Stimulated activated CD4-positive, alpha-beta T cell treated with anti-CD3 and anti-CD28 coated beads, Interleukin-1b, Interleukin-23, amount 100 ng/mL, for 24 hours (primary cell): ENCODE results near the gene ZNF91.
"Not testable (repeated sequence)": the region's sequence is repeated elsewhere in the genome, so short reads cannot be mapped to it uniquely, and the experiment has no call there.

ENCODE experiments used
- DNase-seq, 4 experiments: peaks; one replicate each; pipeline ENCODE4 v3.0.0-alpha.2; 2020; ENCODE audit warnings: low read depth in 4 of 4, low spot score in 1 of 4

The ZNF91 gene

GRCh38 chr19:23395722-23396117 lies 449 bp upstream of the ZNF91 start:
- DNase-seq: not testable (repeated sequence)

- peak in 2 of 4 experiments; percentile 9 to 14 for DNase-seq
These were observed 760 bp downstream of the ZNF91 start for GRCh38 chr19:23394511-23394910.

DNA sequence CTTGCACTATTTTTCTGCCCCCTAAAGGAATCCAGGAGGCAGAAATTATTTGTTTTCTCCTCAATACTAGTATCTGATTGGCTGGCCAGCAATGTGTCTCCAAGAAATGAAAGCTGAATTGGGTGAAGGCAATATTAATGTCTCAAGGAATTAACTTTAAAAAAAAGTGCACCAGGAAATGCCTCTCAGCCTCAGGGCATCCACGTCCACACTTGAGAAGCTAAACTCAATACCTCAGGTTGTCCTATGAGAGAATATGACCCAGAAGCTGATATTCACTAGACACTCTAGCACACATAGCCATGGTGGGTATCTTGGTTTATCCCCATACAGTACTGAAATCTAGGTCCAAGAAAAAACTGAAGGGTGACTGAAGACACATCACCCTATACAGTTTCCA lies 2.1 kb downstream of the ZNF91 start:
- no peak for DNase-seq

DNA sequence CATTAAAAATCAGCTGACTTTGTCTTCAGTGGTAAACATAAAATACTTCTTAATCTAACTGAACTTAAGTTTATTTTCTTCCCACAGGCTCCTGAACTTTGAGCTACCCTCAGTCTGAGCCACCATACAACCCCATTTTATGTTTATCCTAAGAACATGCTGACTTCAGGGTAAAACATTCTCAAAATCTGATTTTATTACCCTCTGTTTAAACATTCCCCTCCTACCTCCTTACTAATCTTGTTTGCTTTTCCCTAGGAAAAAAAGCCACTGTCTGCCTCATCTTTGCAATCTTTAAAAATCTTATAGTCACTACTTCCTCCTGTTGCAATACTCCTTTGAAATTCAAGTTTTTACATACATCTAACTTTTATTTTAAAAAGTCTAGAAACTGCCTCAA lies 4.0 kb downstream of the ZNF91 start:
- DNase-seq: no peak

- DNase-seq: no peak
These were observed 9.9 kb downstream of the ZNF91 start for GRCh38 chr19:23385404-23385803.

DNA sequence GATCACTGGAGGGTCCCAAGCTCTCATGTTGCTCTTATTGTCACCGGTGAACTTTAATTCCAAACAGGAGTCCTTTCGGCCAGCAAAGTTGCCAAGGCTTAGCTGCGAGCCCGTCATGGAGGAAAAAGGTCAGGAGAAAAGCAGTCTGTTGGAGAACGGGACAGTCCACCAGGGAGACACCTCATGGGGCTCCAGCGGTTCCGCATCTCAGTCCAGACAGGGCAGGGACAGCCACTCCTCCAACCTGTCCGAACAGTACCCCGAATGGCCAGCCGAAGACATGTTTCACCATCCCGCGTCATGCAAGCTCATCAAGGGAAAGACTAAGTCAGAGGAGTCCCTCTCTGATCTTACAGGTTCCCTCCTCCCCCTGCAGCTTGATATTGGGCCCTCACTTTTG lies 10.4 kb downstream of the ZNF91 start:
- no peak for DNase-seq

GRCh38 chr19:23384166-23384565 lies 11.1 kb downstream of the ZNF91 start:
- DNase-seq: no peak

DNA sequence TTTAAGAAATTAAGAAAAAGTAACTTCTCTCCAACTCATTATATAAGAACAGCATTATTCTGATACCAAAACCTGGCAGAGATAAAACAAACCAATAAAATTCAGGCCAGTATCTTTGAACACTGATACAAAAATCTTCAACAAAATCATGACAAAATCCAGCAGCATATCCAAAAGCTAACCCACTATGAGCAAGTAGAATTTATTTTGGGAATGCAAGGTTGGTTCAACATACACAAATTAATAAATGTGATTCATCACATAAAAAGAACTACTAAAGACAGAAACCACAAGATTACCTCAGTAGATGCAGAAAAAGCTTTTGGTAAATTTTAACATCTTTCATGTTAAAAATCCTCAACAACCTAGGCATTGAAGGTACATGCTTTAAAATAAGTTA lies 12.3 kb downstream of the ZNF91 start:
- DNase-seq: no peak

GRCh38 chr19:23381114-23381513 lies 14.2 kb downstream of the ZNF91 start:
- DNase-seq: no peak

GRCh38 chr19:23379671-23380070 lies 15.6 kb downstream of the ZNF91 start:
- DNase-seq: not testable (repeated sequence)

DNA sequence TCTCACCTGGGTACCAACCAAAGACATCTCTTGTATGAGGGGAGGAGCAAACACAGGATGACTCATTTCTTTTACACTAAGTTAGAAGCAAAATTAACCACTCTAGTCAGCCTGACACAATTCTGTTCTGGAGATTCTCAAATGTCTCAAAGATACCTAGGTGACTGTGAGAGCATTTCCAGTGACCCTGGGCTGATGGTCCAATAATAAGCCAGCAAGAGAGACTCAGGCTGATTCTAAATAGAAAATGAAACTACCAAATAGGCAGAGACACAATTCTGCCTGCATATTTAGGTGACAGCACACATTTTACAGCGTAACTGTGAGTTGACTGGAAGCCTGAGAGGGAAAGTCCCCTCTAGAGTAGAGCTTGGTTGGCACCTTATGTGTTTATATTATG lies 16.3 kb downstream of the ZNF91 start:
- no peak for DNase-seq

DNA sequence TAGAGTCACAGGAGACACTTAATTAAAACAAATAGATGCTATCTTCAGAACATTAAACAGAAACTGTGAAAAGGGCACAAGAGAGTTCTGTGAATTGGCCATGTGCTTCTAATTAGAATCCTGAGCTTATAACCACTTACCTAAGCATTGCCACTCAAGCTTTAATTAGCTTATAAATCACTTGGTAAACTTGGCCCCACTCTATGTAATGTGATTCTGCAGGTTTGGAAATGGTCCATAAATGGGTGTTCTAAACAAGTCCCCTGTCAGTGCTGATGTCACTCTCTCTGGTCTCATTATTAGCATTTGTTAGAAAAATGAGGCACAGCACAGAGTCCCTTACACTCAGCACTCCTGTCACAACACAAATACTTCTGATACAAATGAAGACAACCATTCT lies 18.0 kb downstream of the ZNF91 start:
- no peak for DNase-seq

DNA sequence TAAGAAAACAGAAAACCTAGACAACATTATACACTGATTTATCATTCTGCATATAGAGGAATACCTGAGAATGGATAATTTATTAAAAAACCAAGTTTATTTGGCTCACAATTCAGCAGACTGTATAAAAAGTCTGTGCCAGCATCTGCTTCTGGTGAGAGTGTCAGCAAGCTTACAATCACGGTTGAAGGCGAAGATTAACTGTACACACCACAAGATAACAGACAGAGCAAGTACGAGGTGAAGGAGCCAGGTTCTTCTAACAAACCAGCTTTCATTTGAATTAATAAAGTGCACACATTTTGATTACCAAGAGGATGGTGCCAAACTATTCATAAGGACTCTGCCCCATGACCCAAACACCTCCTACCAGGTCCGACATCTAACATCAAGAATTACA lies 28.8 kb downstream of the ZNF91 start:
- DNase-seq: no peak

GRCh38 chr19:23366031-23366430 lies 29.2 kb downstream of the ZNF91 start:
- DNase-seq: not testable (repeated sequence)

GRCh38 chr19:23365222-23365621 lies 30.0 kb downstream of the ZNF91 start:
- no peak for DNase-seq

DNA sequence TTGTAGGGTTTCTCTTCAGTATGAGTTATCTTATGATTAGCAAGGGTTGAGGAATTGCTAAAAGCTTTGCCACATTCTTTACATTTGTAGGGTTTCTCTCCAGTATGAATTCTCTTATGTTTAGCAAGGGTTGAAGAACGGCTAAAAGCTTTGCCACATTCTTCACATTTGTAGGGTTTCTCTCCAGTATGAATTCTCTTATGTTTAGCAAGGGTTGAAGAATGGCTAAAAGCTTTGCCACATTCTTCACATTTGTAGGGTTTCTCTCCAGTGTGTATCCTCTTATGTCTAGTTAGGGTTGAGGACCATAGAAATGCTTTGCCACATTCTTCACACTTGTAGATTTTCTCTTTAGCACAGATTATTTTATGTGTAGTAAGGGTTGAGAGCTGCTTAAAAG lies 33.4 kb downstream of the ZNF91 start:
- not testable (repeated sequence) for DNase-seq

DNA sequence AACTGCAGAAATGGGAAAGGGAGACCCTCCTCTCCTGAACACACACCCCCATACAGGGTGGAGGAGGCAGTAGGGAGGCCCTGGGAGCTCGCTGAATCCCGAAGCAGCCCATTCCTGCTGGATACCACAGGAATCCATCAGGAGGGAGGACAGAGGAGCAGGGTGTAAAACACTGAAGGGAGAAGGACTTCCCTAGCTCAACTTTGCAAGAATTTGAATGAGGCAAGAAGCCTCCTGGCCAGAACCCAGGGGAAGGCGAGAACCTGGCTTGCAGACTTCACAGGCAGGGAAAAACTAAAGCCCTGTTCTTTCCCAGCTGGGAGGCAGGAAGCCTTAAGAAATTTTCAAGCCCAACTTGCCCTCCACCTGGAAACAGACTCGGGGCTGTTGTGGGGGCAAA lies 43.5 kb downstream of the ZNF91 start:
- no peak for DNase-seq

GRCh38 chr19:23346696-23347095 lies 48.6 kb downstream of the ZNF91 start:
- no peak for DNase-seq

GRCh38 chr19:23345838-23346237 lies 49.4 kb downstream of the ZNF91 start:
- no peak for DNase-seq

DNA sequence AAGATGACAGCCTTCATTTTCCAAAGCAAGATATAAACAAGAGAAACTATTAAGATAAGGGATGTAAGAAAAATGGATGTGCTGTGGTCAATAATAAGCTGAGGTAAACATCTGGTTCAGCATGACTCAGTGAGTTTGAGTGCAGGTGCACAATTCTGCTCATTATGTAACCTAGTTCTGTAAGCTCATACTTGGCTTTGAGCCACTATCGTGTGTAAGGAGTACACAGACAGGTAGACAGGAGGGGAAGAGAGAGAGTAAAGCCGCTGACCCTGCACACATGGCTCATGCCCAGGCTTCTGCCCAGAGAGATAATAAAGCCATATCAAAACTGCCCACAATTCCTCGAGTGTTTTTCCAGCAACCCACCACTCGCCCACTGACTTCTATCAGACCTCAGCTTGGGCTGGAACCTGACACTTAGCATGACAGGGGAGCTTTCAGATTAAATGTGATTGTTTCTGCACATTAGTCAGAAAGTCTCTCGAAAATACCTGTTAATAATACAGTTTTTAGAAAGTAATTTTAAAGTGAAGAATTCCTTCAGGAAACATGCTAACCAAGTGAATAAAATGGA lies 51.7 kb downstream of the ZNF91 start:
- no peak for DNase-seq

- DNase-seq: no peak
These were observed 67.1 kb downstream of the ZNF91 start for GRCh38 chr19:23328211-23328610.

DNA sequence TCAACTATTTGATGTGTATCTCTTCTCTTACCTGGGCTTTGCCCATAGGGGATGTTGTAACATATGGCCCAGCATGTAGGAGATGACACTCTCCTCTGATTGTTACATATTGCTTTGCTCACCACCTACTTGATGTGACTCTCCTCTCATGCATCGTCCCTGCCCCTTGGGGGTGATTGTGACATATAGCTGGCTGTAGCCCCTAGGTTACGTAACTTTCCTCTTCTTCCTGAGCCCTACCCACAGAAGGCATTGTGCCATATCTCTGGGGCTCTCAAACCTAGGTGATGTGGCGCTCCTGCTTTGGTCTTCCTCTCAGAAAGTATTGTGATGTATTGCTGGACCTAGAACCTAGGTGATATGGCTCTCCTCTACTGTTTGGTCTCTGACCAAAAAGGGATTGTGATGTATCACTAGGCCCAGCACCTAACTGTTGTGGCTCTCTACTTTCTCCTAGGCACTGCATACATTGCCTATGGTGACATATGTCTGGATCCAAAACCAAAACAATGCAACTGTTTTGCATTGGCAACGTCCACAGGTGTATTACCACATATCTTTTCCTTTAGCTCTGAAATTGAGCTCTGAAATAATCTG lies 73.2 kb downstream of the ZNF91 start:
- DNase-seq: no peak

DNA sequence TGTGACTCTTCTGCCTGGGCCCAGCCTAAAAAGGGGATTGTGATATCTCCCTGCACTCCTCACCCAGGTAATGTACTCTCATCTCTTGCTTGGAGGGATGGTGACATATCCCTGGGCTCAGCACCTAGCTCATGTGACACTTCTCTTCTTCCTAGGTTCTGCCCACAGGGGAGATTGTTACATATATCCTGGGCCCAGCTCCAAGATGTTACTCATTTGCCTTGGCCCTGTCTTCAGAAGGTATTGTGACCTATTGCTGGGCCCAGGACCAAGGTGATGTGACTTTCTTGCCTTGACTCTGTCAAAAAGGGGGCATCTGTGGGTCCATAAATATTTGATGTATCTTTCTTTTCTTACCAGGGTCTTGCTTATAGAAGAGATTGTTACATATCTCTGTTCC lies 73.9 kb downstream of the ZNF91 start:
- DNase-seq: not testable (repeated sequence)
